ENCODE data around the gene SMARCB1. TPM values are rescaled to one million over a fixed set of nuclear protein-coding genes. Genes with fewer than 3 reads are reported as not detected.

The SMARCB1 gene
- total and polyA plus RNA-seq, 2 donors (not counting 1 experiment from before 2014, with no cell fraction given): 179 to 190 TPM

DNA sequence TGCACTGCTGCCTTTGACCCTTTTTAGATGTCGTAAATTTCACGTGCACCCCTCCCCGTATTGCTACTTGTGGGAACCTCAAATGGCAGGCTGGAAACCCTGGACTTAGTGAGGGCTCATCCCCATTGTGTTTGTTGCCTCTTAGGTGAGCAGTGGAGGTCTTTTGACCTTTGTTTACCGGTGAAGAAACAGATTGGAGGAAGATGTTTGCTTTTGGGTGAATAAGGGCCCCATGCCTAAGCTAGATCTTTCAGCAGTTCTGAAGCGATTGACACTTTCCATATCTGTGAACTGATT lies 782 bp downstream of the SMARCB1 start:
- DNase-seq (no peak), ATAC-seq (ENCODE audit: low read depth) (no peak)
- Histone ChIP-seq H3K27ac (ENCODE audit: low read length in 2 of 2) (peak overlapping the region; percentile 48 to 98), H2AFZ (ENCODE audit: insufficient read depth, low read depth, low read length, poor library complexity, severe bottlenecking) (peak overlapping the region; percentile 81), H4K20me1 (ENCODE audit: control insufficient read depth, insufficient read depth, low read length, poor library complexity, severe bottlenecking) (peaks cover 49% of the 10 kb centered on the region), H3K4me2 (replicated peaks; ENCODE audit: low read depth, low read length, poor library complexity, severe bottlenecking) (peak overlapping the region; percentile 80), H3K4me3 (ENCODE audit: control extremely low read depth in 1 of 5, extremely low read depth in 1 of 5, insufficient read depth in 1 of 5, low read depth in 2 of 5, low read length in 4 of 5) (peak overlapping the region; percentile 72 to 95 (median 84)), H3K27me3 (replicated peaks in 1 of 4; ENCODE audit: control extremely low read depth in 1 of 4, control insufficient read depth in 3 of 4, insufficient read depth in 4 of 4, low read length in 3 of 4) (no peaks in the 10 kb centered on the region), H3K9me3 (ENCODE audit: control extremely low read depth in 1 of 3, control insufficient read depth in 2 of 3, insufficient read depth in 1 of 3, low read length in 2 of 3) (no peaks in the 10 kb centered on the region), H3K36me3 (replicated peaks in 1 of 2; ENCODE audit: control extremely low read depth in 1 of 2, control insufficient read depth in 1 of 2, extremely low read depth in 1 of 2, insufficient read depth in 2 of 2, low read length in 1 of 2) (peaks cover 0 to 14% of the 10 kb centered on the region in 2 experiments), H3K79me2 (ENCODE audit: control insufficient read depth, insufficient read depth, low read length) (peaks cover 52% of the 10 kb centered on the region), H3K9ac (ENCODE audit: low read length) (peak overlapping the region; percentile 95), H3K4me1 (ENCODE audit: control insufficient read depth in 2 of 2, insufficient read depth in 2 of 2, low read length in 2 of 2) (peaks cover 48 to 58% of the 10 kb centered on the region in 2 donors)
- ChIA-PET POLR2A (interaction anchor here (1.0 to 2.9 kb wide), 7 partner anchors 12 to 62 kb away, joined by 3 to 29 read pairs (median 9); partner anchors contain the start of genes DERL3, VPREB3 and ZNF70), CTCF (interaction anchor here (1.7 to 3.2 kb wide), 3 partner anchors 17 to 70 kb away, joined by 6 to 20 read pairs (median 6); partner anchors contain the start of gene SLC2A11)
- intact Hi-C loops (cut with micrococcal nuclease): loop anchor here (1.0 to 10.0 kb wide), 8 partner anchors 13 to 227 kb away; partner anchors contain the start of genes CABIN1 and MMP11
- Mint-ChIP-seq H3K27ac (peak overlapping the region; percentile 91), H3K4me1 (peaks cover 44% of the 10 kb centered on the region), H3K27me3 (no peaks in the 10 kb centered on the region), H3K4me3 (peak overlapping the region; percentile 95), H3K9me3 (ENCODE audit: insufficient read depth) (no peaks in the 10 kb centered on the region)
- WGBS (ENCODE audit: insufficient coverage): 0% methylated on average over 4 of the region's 5 CpGs
- no peak for TF ChIP-seq EZH2 (IDR thresholded peaks at IDR 0.05; ENCODE audit: borderline replicate concordance, insufficient read depth, low read depth, low read length, poor library complexity, severe bottlenecking)
- TF ChIP-seq, protein P1, sequence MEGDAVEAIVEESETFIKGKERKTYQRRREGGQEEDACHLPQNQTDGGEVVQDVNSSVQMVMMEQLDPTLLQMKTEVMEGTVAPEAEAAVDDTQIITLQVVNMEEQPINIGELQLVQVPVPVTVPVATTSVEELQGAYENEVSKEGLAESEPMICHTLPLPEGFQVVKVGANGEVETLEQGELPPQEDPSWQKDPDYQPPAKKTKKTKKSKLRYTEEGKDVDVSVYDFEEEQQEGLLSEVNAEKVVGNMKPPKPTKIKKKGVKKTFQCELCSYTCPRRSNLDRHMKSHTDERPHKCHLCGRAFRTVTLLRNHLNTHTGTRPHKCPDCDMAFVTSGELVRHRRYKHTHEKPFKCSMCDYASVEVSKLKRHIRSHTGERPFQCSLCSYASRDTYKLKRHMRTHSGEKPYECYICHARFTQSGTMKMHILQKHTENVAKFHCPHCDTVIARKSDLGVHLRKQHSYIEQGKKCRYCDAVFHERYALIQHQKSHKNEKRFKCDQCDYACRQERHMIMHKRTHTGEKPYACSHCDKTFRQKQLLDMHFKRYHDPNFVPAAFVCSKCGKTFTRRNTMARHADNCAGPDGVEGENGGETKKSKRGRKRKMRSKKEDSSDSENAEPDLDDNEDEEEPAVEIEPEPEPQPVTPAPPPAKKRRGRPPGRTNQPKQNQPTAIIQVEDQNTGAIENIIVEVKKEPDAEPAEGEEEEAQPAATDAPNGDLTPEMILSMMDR (IDR thresholded peaks at IDR 0.05): no peak

DNA sequence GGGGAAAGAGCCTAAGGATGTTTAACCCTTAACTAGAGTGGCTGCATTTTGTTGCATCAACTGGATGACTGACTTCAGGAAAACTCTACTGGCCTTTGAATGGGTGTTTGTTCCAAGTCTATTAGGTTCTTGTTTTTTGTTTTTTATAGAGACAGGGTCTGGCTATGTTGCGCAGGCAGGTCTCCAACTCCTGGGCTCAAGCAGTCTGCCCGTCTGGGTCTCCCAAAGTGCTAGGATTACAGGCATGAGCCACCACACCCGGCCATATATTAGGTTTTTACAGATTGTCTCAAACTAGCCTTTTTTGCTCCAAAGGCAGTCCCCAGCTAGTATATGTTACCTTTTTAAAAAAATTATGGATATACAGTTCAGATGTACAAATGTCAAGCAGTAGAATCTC lies 1.1 kb downstream of the SMARCB1 start:
- ChIA-PET POLR2A (interaction anchor here (1.0 to 2.9 kb wide), 8 partner anchors 11 to 69 kb away, joined by 3 to 29 read pairs (median 8); partner anchors contain the start of genes DERL3, SLC2A11, VPREB3 and ZNF70), CTCF (interaction anchor here (1.7 to 3.2 kb wide), 3 partner anchors 17 to 69 kb away, joined by 6 to 20 read pairs (median 6); partner anchors contain the start of gene SLC2A11)
- H2AFZ ChIP-seq (ENCODE audit: insufficient read depth, low read depth, low read length, poor library complexity, severe bottlenecking): no peak overlapping the region
- peaks cover 48 to 58% of the 10 kb centered on the region in 2 donors for H3K4me1 ChIP-seq (ENCODE audit: control insufficient read depth in 2 of 2, insufficient read depth in 2 of 2, low read length in 2 of 2)
- Mint-ChIP-seq H3K4me3 (peak overlapping the region; percentile 95), H3K4me1 (peaks cover 45% of the 10 kb centered on the region), H3K9me3 (ENCODE audit: insufficient read depth) (no peaks in the 10 kb centered on the region), H3K27me3 (no peaks in the 10 kb centered on the region), H3K27ac (peak overlapping the region; percentile 91)
- H3K27ac ChIP-seq (ENCODE audit: low read length in 2 of 2): peak overlapping the region; percentile 48 to 98
- TF ChIP-seq, protein P1 (IDR thresholded peaks at IDR 0.05): no peak
- no peak for TF ChIP-seq EZH2 (IDR thresholded peaks at IDR 0.05; ENCODE audit: borderline replicate concordance, insufficient read depth, low read depth, low read length, poor library complexity, severe bottlenecking)
- H3K36me3 ChIP-seq (replicated peaks in 1 of 2; ENCODE audit: control extremely low read depth in 1 of 2, control insufficient read depth in 1 of 2, extremely low read depth in 1 of 2, insufficient read depth in 2 of 2, low read length in 1 of 2): peaks cover 0 to 18% of the 10 kb centered on the region in 2 experiments
- intact Hi-C loops (cut with micrococcal nuclease): loop anchor here (1.0 to 10.0 kb wide), 8 partner anchors 12 to 227 kb away; partner anchors contain the start of genes CABIN1 and MMP11
- peaks cover 53% of the 10 kb centered on the region for H4K20me1 ChIP-seq (ENCODE audit: control insufficient read depth, insufficient read depth, low read length, poor library complexity, severe bottlenecking)
- no peak for DNase-seq
- no peaks in the 10 kb centered on the region for H3K27me3 ChIP-seq (replicated peaks in 1 of 4; ENCODE audit: control extremely low read depth in 1 of 4, control insufficient read depth in 3 of 4, insufficient read depth in 4 of 4, low read length in 3 of 4)
- H3K4me2 ChIP-seq (replicated peaks; ENCODE audit: low read depth, low read length, poor library complexity, severe bottlenecking): peak overlapping the region; percentile 80
- ATAC-seq (ENCODE audit: low read depth): no peak
- H3K4me3 ChIP-seq (ENCODE audit: control extremely low read depth in 1 of 5, extremely low read depth in 1 of 5, insufficient read depth in 1 of 5, low read depth in 2 of 5, low read length in 4 of 5): peak overlapping the region; percentile 72 to 95 (median 84)
- peak overlapping the region; percentile 95 for H3K9ac ChIP-seq (ENCODE audit: low read length)
- H3K9me3 ChIP-seq (ENCODE audit: control extremely low read depth in 1 of 3, control insufficient read depth in 2 of 3, insufficient read depth in 1 of 3, low read length in 2 of 3): no peaks in the 10 kb centered on the region
- peaks cover 56% of the 10 kb centered on the region for H3K79me2 ChIP-seq (ENCODE audit: control insufficient read depth, insufficient read depth, low read length)
- 92% methylated on average over 2 of the region's 3 CpGs for WGBS (ENCODE audit: insufficient coverage)
